Endothelial cell of umbilical vein (primary cell): ENCODE measurements around the gene MGLL. TPM values are rescaled to one million over a fixed set of nuclear protein-coding genes. Genes with fewer than 3 reads are reported as not detected.

Experiments
- BruUV-seq: library from RNA; stranded (reverse); fragments of 400-500 nt; replicated peaks from 2 replicates; lab custom pipeline; 2021; lab: Mats Ljungman, UMichigan
- CTCF ChIA-PET: fragments of 300-600, 350-600 bp; sonication (Branson Sonifier 250); formaldehyde crosslinking; loops from one replicate; lab custom pipeline; 2021; ENCODE audit warnings: antibody characterized with exemption, inconsistent platforms; lab: Charles Lee
- POLR2A ChIA-PET: fragments of 300-600, 350-600 bp; sonication (Branson Sonifier 250); formaldehyde crosslinking; loops from one replicate; lab custom pipeline; 2021; ENCODE audit warnings: antibody characterized with exemption, inconsistent platforms; lab: Charles Lee
- DNase-seq: peaks from one replicate; pipeline ENCODE4 v3.0.0-alpha.2; 2011; ENCODE audit warnings: low read depth, low spot score
- FAIRE-seq: peaks from 2 replicates; lab custom pipeline; 2011; peaks lifted over from hg19 to GRCh38; lab: Jason Lieb, UNC
- H2AFZ ChIP-seq: 2 replicates; pipeline ENCODE4 v1.6.0; 2012; ENCODE audit warnings: low read depth, low read length, control low read depth, inconsistent platforms
- H3K27ac ChIP-seq: 2 replicates; pipeline ENCODE4 v1.5.1; 2011; ENCODE audit warnings: low read depth, mild to moderate bottlenecking, control low read depth, low read length, moderate library complexity; ENCODE audit not compliant: insufficient read depth
- H3K27me3 ChIP-seq, 2 experiments: 2 replicates each; pipeline versions ENCODE4 v1.6.0 to v1.6.1; 2011; ENCODE audit warnings: low read length in 2 of 2, mixed read lengths in 1 of 2; ENCODE audit not compliant: control insufficient read depth in 2 of 2, insufficient read depth in 2 of 2
- H3K36me3 ChIP-seq, 2 experiments: 2 replicates in 1 of 2; 3 replicates in 1 of 2; pipeline ENCODE4 v1.5.1; 2011; ENCODE audit warnings: low read length in 2 of 2, mild to moderate bottlenecking in 1 of 2, moderate library complexity in 1 of 2; ENCODE audit not compliant: control insufficient read depth in 2 of 2, insufficient read depth in 2 of 2; ENCODE audit errors: extremely low read depth in 1 of 2
- H3K4me1 ChIP-seq: 3 replicates; pipeline ENCODE4 v1.5.1; 2011; ENCODE audit warnings: mild to moderate bottlenecking, low read length; ENCODE audit not compliant: control insufficient read depth, insufficient read depth; ENCODE audit errors: extremely low read depth
- H3K4me2 ChIP-seq: 2 replicates; pipeline ENCODE4 v1.6.1; 2011; ENCODE audit warnings: low read length, control low read depth, mixed read lengths; ENCODE audit not compliant: insufficient read depth
- H3K4me3 ChIP-seq, 3 experiments: fragments of 200-600 bp in 1 of 3; sonication (generic), shearing (Covaris generic) in 1 of 3; replicated peaks in 1 of 3; 2 replicates each; pipeline ENCODE4 v1.5.1; 2011 to 2016; ENCODE audit warnings: control low read depth in 3 of 3, low read length in 3 of 3, mild to moderate bottlenecking in 2 of 3, inconsistent platforms in 1 of 3, low read depth in 1 of 3, moderate library complexity in 1 of 3; ENCODE audit not compliant: insufficient read depth in 1 of 3
- H3K79me2 ChIP-seq: 2 replicates; pipeline ENCODE4 v1.6.0; 2012; ENCODE audit warnings: low read length, inconsistent platforms; ENCODE audit not compliant: control insufficient read depth, insufficient read depth
- H3K9ac ChIP-seq: replicated peaks from 2 replicates; pipeline ENCODE3; 2011; ENCODE audit warnings: low read length, control low read depth; ENCODE audit not compliant: insufficient read depth; ENCODE audit errors: extremely low read depth
- H3K9me1 ChIP-seq: replicated peaks from 3 replicates; pipeline ENCODE4 v1.6.0; 2011; ENCODE audit warnings: mild to moderate bottlenecking, low read length; ENCODE audit not compliant: control insufficient read depth, insufficient read depth; ENCODE audit errors: extremely low read depth
- H3K9me3 ChIP-seq: replicated peaks from 2 replicates; pipeline ENCODE4 v1.5.1; 2012; ENCODE audit warnings: low read length, inconsistent platforms; ENCODE audit not compliant: control insufficient read depth, insufficient read depth
- H4K20me1 ChIP-seq: replicated peaks from 2 replicates; pipeline ENCODE3; 2011; ENCODE audit warnings: mild to moderate bottlenecking, low read length; ENCODE audit not compliant: control insufficient read depth, insufficient read depth; ENCODE audit errors: extremely low read depth
- EZH2 ChIP-seq: IDR thresholded peaks from 2 replicates; pipeline ENCODE4 v1.6.1; 2012; ENCODE audit warnings: borderline replicate concordance, low read depth, mild to moderate bottlenecking, moderate library complexity, low read length, inconsistent platforms; ENCODE audit not compliant: severe bottlenecking
- FOS ChIP-seq: IDR thresholded peaks from 2 replicates; pipeline ENCODE4 v1.6.1; 2011; ENCODE audit warnings: mild to moderate bottlenecking, low read length, moderate library complexity, borderline replicate concordance; ENCODE audit not compliant: insufficient read depth
- JUN ChIP-seq: IDR thresholded peaks from 2 replicates; pipeline ENCODE4 v1.6.1; 2011; ENCODE audit warnings: borderline replicate concordance, low read depth; ENCODE audit not compliant: insufficient read length, insufficient read depth
- MYC ChIP-seq: IDR thresholded peaks from one replicate; pipeline ENCODE4 v1.6.1; 2011; ENCODE audit warnings: mild to moderate bottlenecking, low read depth, low read length
- dilution Hi-C: fragments of 300-500 bp; cut with MboI; formaldehyde crosslinking; loops from one replicate; pipeline ENCODE4 v1.15.0; 2019; ENCODE audit warnings: low sequenced_read_pairs; ENCODE audit not compliant: extremely low pct_ligation_motif_present
- intact Hi-C: fragments of 100-400 bp; cut with micrococcal nuclease; formaldehyde crosslinking; loops from one replicate; pipeline ENCODE4 v1.10.0; 2022
- polyA plus RNA-seq, 4 experiments: library from polyadenylated mRNA; depleted of rRNA in 3 of 4; stranded (reverse) in 3 of 4; unstranded in 1 of 4; fragments of >200 nt; gene quantifications; 2 replicates each; pipeline versions ENCODE4 v1.2.1 to v1.2.3, GENCODE V29; 2011 to 2012; ENCODE audit warnings: missing spikeins in 1 of 4
- total RNA-seq: library from RNA; stranded (reverse); gene quantifications from 2 replicates; pipeline ENCODE4 v1.2.3, GENCODE V29; 2021
- TF ChIP-seq, protein P1 (sequence below): IDR thresholded peaks from 2 replicates; pipeline ENCODE4 v1.6.1; 2011; ENCODE audit not compliant: insufficient read depth, insufficient read length
- TF ChIP-seq, protein P2 (sequence below), 2 donors: IDR thresholded peaks; 1 replicate in 1 of 2; 2 replicates in 1 of 2; pipeline ENCODE4 v1.5.1; 2011; ENCODE audit warnings: low read length in 2 of 2, mild to moderate bottlenecking in 2 of 2, moderate library complexity in 2 of 2, control low read depth in 1 of 2, inconsistent platforms in 1 of 2, low read depth in 1 of 2; ENCODE audit not compliant: insufficient read depth in 1 of 2; ENCODE audit errors: extremely low read depth in 1 of 2

The MGLL gene
- total and polyA plus RNA-seq, 2 donors (not counting 3 experiments of a cell fraction or from before 2014, with no cell fraction given) = 30.7 to 60.2 TPM

DNA sequence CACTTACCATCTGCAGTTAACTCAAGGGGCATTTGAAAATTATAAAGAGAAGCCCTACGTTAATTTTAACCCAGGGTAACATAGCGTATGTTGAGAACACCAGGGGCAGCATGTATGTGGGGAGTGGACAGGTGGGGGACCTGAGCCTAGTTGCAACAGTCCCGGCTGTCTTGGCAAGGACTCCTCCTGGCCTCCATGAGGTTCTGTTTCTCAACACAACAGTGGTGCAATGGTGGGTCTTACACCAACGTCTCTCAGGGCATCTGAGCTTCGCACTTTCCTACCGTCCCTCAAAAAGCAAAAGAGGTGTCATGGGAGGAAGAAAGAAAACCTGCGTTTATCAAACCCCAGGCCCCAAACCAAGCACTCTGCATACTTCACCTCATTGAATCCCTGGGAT is 50.6 kb downstream of the MGLL start:
- Histone ChIP-seq H3K36me3 (no peaks in the 10 kb centered on the region), H3K27ac (no peak overlapping the region), H3K9me1 (no peaks in the 10 kb centered on the region), H3K9me3 (no peaks in the 10 kb centered on the region), H3K9ac (no peak overlapping the region), H3K4me3 (no peak overlapping the region), H4K20me1 (no peaks in the 10 kb centered on the region), H3K4me1 (peaks cover 39% of the 10 kb centered on the region), H3K4me2 (no peak overlapping the region), H3K27me3 (no peaks in the 10 kb centered on the region), H2AFZ (no peak overlapping the region), H3K79me2 (peaks cover 56% of the 10 kb centered on the region)
- no peak for DNase-seq
- dilution Hi-C loops = no loop called here
- no TSS peak for BruUV-seq
- TF ChIP-seq, protein P1, sequence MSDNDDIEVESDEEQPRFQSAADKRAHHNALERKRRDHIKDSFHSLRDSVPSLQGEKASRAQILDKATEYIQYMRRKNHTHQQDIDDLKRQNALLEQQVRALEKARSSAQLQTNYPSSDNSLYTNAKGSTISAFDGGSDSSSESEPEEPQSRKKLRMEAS = no peak
- no peak for TF ChIP-seq FOS
- no peak for TF ChIP-seq JUN
- TF ChIP-seq, protein P2, sequence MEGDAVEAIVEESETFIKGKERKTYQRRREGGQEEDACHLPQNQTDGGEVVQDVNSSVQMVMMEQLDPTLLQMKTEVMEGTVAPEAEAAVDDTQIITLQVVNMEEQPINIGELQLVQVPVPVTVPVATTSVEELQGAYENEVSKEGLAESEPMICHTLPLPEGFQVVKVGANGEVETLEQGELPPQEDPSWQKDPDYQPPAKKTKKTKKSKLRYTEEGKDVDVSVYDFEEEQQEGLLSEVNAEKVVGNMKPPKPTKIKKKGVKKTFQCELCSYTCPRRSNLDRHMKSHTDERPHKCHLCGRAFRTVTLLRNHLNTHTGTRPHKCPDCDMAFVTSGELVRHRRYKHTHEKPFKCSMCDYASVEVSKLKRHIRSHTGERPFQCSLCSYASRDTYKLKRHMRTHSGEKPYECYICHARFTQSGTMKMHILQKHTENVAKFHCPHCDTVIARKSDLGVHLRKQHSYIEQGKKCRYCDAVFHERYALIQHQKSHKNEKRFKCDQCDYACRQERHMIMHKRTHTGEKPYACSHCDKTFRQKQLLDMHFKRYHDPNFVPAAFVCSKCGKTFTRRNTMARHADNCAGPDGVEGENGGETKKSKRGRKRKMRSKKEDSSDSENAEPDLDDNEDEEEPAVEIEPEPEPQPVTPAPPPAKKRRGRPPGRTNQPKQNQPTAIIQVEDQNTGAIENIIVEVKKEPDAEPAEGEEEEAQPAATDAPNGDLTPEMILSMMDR (IDR thresholded peaks at IDR 0.05; ENCODE audit: extremely low read depth in 1 of 2, insufficient read depth in 1 of 2, low read depth in 1 of 2, low read length in 2 of 2) = no peak
- no peak for TF ChIP-seq MYC
- no peak for TF ChIP-seq EZH2
- no peak for FAIRE-seq
- CTCF ChIA-PET = interaction anchor here (0.7 kb wide), 1 partner anchor 17 kb away, joined by 4 read pairs; no protein-coding TSS in a partner anchor
- intact Hi-C loops = no loop called here
- POLR2A ChIA-PET = no interaction called here
